MM.1S (cell line): Measurements from ENCODE around the gene ST7.
A peak's percentile ranks its signal among the peaks of the same experiment; 100 is the strongest.
"Not testable (repeated sequence)": the region's sequence is repeated elsewhere in the genome, so short reads cannot be mapped to it uniquely, and the experiment has no call there.

Experiments
- DNase-seq: peaks from one replicate; pipeline ENCODE4 v3.0.0-alpha.2; 2015
- H2AFZ ChIP-seq: fragments of 300-600 bp; sonication (generic); 2 replicates; pipeline ENCODE4 v1.6.0; 2016; ENCODE audit warnings: antibody characterized with exemption, low read length
- H3F3A ChIP-seq: fragments of 300-600 bp; sonication (generic); 2 replicates; pipeline ENCODE4 v1.6.1; 2016; ENCODE audit warnings: mild to moderate bottlenecking, antibody characterized with exemption, low read length, moderate library complexity, mixed read lengths; ENCODE audit not compliant: insufficient read depth
- H3K27ac ChIP-seq: fragments of 300-600 bp; sonication (generic); 2 replicates; pipeline ENCODE4 v1.5.1; 2016; ENCODE audit warnings: mild to moderate bottlenecking, low read length
- H3K27me3 ChIP-seq: fragments of 300-600 bp; sonication (generic); replicated peaks from 2 replicates; pipeline ENCODE4 v1.6.0; 2016; ENCODE audit warnings: low read length; ENCODE audit not compliant: insufficient read depth
- H3K36me3 ChIP-seq: fragments of 300-600 bp; sonication (generic); replicated peaks from 2 replicates; pipeline ENCODE4 v1.6.1; 2016; ENCODE audit warnings: mild to moderate bottlenecking, low read length, mixed read lengths; ENCODE audit not compliant: insufficient read depth
- H3K4me1 ChIP-seq: fragments of 300-600 bp; sonication (generic); 2 replicates; pipeline ENCODE4 v1.6.1; 2016; ENCODE audit warnings: low read length, mixed read lengths
- H3K4me2 ChIP-seq: fragments of 300-600 bp; sonication (generic); 2 replicates; pipeline ENCODE4 v1.6.0; 2016; ENCODE audit warnings: low read depth, low read length
- H3K4me3 ChIP-seq: fragments of 300-600 bp; sonication (generic); 2 replicates; pipeline ENCODE4 v1.5.1; 2016; ENCODE audit warnings: low read length, mixed read lengths
- H3K79me2 ChIP-seq: fragments of 300-600 bp; sonication (generic); 2 replicates; pipeline ENCODE4 v1.6.1; 2016; ENCODE audit warnings: mixed run types, low read length, mixed read lengths
- H3K9ac ChIP-seq: fragments of 300-600 bp; sonication (generic); 2 replicates; pipeline ENCODE4 v1.6.1; 2016; ENCODE audit warnings: low read length, mixed read lengths
- H3K9me2 ChIP-seq: fragments of 300-600 bp; sonication (generic); replicated peaks from 2 replicates; pipeline ENCODE4 v1.6.1; 2016; ENCODE audit warnings: mild to moderate bottlenecking, low read length, mixed read lengths; ENCODE audit not compliant: insufficient read depth
- H3K9me3 ChIP-seq: fragments of 300-600 bp; sonication (generic); replicated peaks from 2 replicates; pipeline ENCODE4 v1.6.1; 2016; ENCODE audit warnings: mild to moderate bottlenecking, low read length, mixed read lengths; ENCODE audit not compliant: insufficient read depth
- H4K20me1 ChIP-seq: fragments of 300-600 bp; sonication (generic); 2 replicates; pipeline ENCODE4 v1.6.1; 2016; ENCODE audit warnings: mild to moderate bottlenecking, low read length, moderate library complexity, mixed read lengths; ENCODE audit not compliant: insufficient read depth
- CTCF ChIP-seq: fragments of 300-600 bp; sonication (generic); IDR thresholded peaks from 2 replicates; pipeline ENCODE4 v1.5.1; 2016; ENCODE audit warnings: antibody characterized with exemption, low read length, mixed read lengths
- EZH2 ChIP-seq: fragments of 300-600 bp; sonication (generic); optimal IDR thresholded peaks from 2 replicates; pipeline ENCODE3; 2017; ENCODE audit warnings: low read depth, mild to moderate bottlenecking, antibody characterized with exemption, low read length, mixed read lengths
- EZH2phosphoT487 ChIP-seq: fragments of 300-600 bp; sonication (generic); IDR thresholded peaks from 2 replicates; pipeline ENCODE4 v1.6.1; 2018; ENCODE audit warnings: antibody characterized with exemption, low read length

Gene ST7

GRCh38 chr7:116970238-116970910 lies 17.1 kb downstream of the ST7 start:
- H3K4me2 ChIP-seq: peak overlapping the region; percentile 75
- no peaks in the 10 kb centered on the region for H3K9me2 ChIP-seq
- no peak for TF ChIP-seq CTCF
- no peak for TF ChIP-seq EZH2
- no peak for TF ChIP-seq EZH2phosphoT487
- peaks cover 26% of the 10 kb centered on the region for H3K4me1 ChIP-seq
- no peaks in the 10 kb centered on the region for H3K9me3 ChIP-seq
- H2AFZ ChIP-seq: 0 out of 2 replicates have a peak overlapping the region, but pooled peaks have one; percentile 11
- H3K4me3 ChIP-seq: peak overlapping the region; percentile 8; the same call in 1 of the 2 replicates
- peak; percentile 75 for DNase-seq
- no peaks in the 10 kb centered on the region for H3K36me3 ChIP-seq
- peaks cover 66% of the 10 kb centered on the region for H3K79me2 ChIP-seq
- H4K20me1 ChIP-seq: no peaks in the 10 kb centered on the region
- peak overlapping the region; percentile 11; the same call in 1 of the 2 replicates for H3K9ac ChIP-seq
- H3F3A ChIP-seq: peaks cover 12% of the 10 kb centered on the region
- no peaks in the 10 kb centered on the region for H3K27me3 ChIP-seq
- peak overlapping the region; percentile 59; the same call in 1 of the 2 replicates for H3K27ac ChIP-seq

DNA sequence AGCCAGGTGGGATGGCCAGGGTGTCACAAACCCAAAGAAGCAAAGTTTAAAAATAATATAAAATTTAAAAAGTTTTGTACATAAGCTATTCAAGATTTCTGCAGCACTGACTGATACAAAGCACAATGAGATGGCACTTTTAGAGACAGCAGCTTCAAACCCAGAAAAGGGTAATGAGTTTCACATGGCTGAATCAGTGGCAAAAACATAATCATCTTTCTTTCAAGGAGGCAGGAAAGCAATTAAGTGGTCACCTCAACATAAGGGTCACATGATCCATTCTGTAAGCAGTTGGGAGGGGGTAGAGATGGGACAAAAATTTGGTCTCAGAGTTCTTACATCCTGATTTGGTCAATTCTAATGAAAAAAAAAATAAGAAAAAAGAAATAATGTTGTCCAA lies 17.9 kb downstream of the ST7 start:
- H3K27me3 ChIP-seq, H4K20me1 ChIP-seq, H3K9me2 ChIP-seq, H3K9me3 ChIP-seq, H3K36me3 ChIP-seq, H2AFZ ChIP-seq: not testable (repeated sequence)
- Histone ChIP-seq H3K27ac (peak overlapping the region; percentile 59; the same call in 1 of the 2 replicates), H3F3A (peaks cover 12% of the 10 kb centered on the region), H3K4me3 (peak overlapping the region; percentile 8; the same call in 1 of the 2 replicates), H3K9ac (peak overlapping the region; percentile 11; the same call in 1 of the 2 replicates), H3K4me1 (peaks cover 26% of the 10 kb centered on the region), H3K4me2 (peak overlapping the region; percentile 75), H3K79me2 (peaks cover 61% of the 10 kb centered on the region)
- peak; percentile 51 for DNase-seq

GRCh38 chr7:116971869-116972268 lies 18.6 kb downstream of the ST7 start:
- Histone ChIP-seq H3F3A (peaks cover 12% of the 10 kb centered on the region), H3K9me2 (no peaks in the 10 kb centered on the region), H3K4me1 (peaks cover 26% of the 10 kb centered on the region), H3K4me3 (no peak overlapping the region), H4K20me1 (no peaks in the 10 kb centered on the region), H2AFZ (no peak overlapping the region), H3K27ac (no peak overlapping the region), H3K36me3 (no peaks in the 10 kb centered on the region), H3K9ac (no peak overlapping the region), H3K79me2 (peaks cover 57% of the 10 kb centered on the region), H3K4me2 (no peak overlapping the region), H3K27me3 (no peaks in the 10 kb centered on the region), H3K9me3 (no peaks in the 10 kb centered on the region)
- TF ChIP-seq CTCF: no peak
- TF ChIP-seq EZH2phosphoT487: no peak
- TF ChIP-seq EZH2: no peak
- DNase-seq: no peak

DNA sequence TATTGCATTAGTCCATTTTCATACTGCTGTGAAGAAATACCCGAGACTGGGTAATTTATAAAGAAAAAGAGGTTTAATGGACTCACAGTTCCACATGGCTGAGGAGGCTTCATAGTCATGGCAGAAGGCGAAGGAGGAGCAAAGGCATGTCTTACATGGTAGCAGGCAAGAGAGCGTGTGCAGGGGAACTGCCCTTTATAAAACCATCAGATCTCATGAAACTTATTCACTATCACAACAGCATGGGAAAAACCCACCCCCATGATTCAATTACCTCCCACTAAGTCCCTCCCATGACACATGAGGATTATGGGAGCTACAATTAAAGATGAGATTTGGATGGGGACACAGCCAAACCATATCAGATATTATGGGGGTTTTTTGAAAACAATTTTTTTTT lies 21.7 kb downstream of the ST7 start:
- Histone ChIP-seq H3F3A (peaks cover 11% of the 10 kb centered on the region), H3K79me2 (peaks cover 34% of the 10 kb centered on the region), H3K4me1 (peaks cover 22% of the 10 kb centered on the region)
- not testable (repeated sequence) for H3K9me3 ChIP-seq, H3K27ac ChIP-seq, H3K4me2 ChIP-seq, DNase-seq, H3K27me3 ChIP-seq, H3K9ac ChIP-seq, H2AFZ ChIP-seq, H3K9me2 ChIP-seq, H3K4me3 ChIP-seq, H4K20me1 ChIP-seq, H3K36me3 ChIP-seq
